Right atrium auricular region (tissue), 2 donors: ENCODE measurements around the gene RPS25. TPM values are rescaled to one million over a fixed set of nuclear protein-coding genes. Genes with fewer than 3 reads are reported as not detected.
"Not testable (repeated sequence)": the region's sequence is repeated elsewhere in the genome, so short reads cannot be mapped to it uniquely, and the experiment has no call there.

Source experiments
- DNase-seq: peaks from one replicate; pipeline ENCODE4 v3.0.0-alpha.2; 2019; ENCODE audit warnings: low spot score
- H3K27ac ChIP-seq, 2 donors: fragments of 200-600 bp; sonication (generic); 1 replicate in 1 of 2; 2 replicates in 1 of 2; pipeline ENCODE4 v1.5.1; 2016 to 2019
- H3K27me3 ChIP-seq, 2 donors: fragments of 200-600 bp; sonication (generic); one replicate each; pipeline versions ENCODE4 v1.5.1 to v1.6.0; 2017 to 2019
- H3K36me3 ChIP-seq: fragments of 200-600 bp; sonication (generic); one replicate; pipeline ENCODE4 v1.5.1; 2016
- H3K4me1 ChIP-seq, 2 donors: fragments of 200-600 bp; sonication (generic); one replicate each; pipeline versions ENCODE4 v1.5.1 to v1.6.0; 2017 to 2019
- H3K4me3 ChIP-seq, 2 donors: fragments of 200-600 bp; sonication (generic); 1 replicate in 1 of 2; 2 replicates in 1 of 2; pipeline ENCODE4 v1.5.1; 2017 to 2019; ENCODE audit warnings: mild to moderate bottlenecking in 1 of 2, moderate library complexity in 1 of 2
- H3K9me3 ChIP-seq, 2 donors: fragments of 200-600 bp; sonication (generic); one replicate each; pipeline ENCODE4 v1.5.1; 2019
- CTCF ChIP-seq, 2 donors: fragments of 200-600 bp; sonication (generic); IDR thresholded peaks; one replicate each; pipeline ENCODE4 v1.5.1; 2019; ENCODE audit warnings: antibody characterized with exemption in 2 of 2
- microRNA-seq, 2 donors: library from miRNA; unstranded; fragments of <30 nt; microRNA quantifications; one replicate each; pipeline ENCODE4, GENCODE V29; 2016 to 2017; ENCODE audit warnings: borderline number of aligned reads in 2 of 2, borderline replicate concordance in 1 of 2
- total RNA-seq, 2 donors: library from RNA; depleted of rRNA; stranded (reverse); fragments of >200 nt; gene quantifications; one replicate each; pipeline ENCODE4 v1.1.0, GENCODE V29; 2016

RPS25 gene
- total RNA-seq, 2 donors from 2014 or later = 812 to 1,966 TPM

- Histone ChIP-seq H3K27ac (no peak overlapping the region), H3K4me3 (no peak overlapping the region), H3K36me3 (no peaks in the 10 kb centered on the region), H3K4me1 (no peaks in the 10 kb centered on the region), H3K27me3 (no peaks in the 10 kb centered on the region), H3K9me3 (no peaks in the 10 kb centered on the region)
- no peak for DNase-seq
- no peak for TF ChIP-seq CTCF (IDR thresholded peaks at IDR 0.05)
Measured at GRCh38 chr11:118973985-118974384, 44.2 kb downstream of the RPS25 start.

- TF ChIP-seq CTCF (IDR thresholded peaks at IDR 0.05) = no peak
- no peaks in the 10 kb centered on the region for H3K27me3 ChIP-seq
- no peak for DNase-seq
- no peaks in the 10 kb centered on the region for H3K36me3 ChIP-seq
- H3K9me3 ChIP-seq = no peaks in the 10 kb centered on the region
- no peak within 1 kb of the TSS for H3K4me3 ChIP-seq
- H3K4me1 ChIP-seq = no peaks in the 10 kb centered on the region
- no peak within 1 kb of the TSS for H3K27ac ChIP-seq
Measured at GRCh38 chr11:118971646-118972045, 46.5 kb downstream of the RPS25 start, which contains the start of gene FOXR1. TSS of gene FOXR1 (plus strand) at chr11:118971761. CDS start at chr11:118971932, 171 bp downstream.

GRCh38 chr11:118969508-118969907, 48.6 kb downstream of the RPS25 start:
- H3K9me3 ChIP-seq, H3K4me3 ChIP-seq, H3K27ac ChIP-seq, H3K36me3 ChIP-seq, H3K27me3 ChIP-seq, H3K4me1 ChIP-seq, DNase-seq: not testable (repeated sequence)

Small RNAs within 50 kb of the gene (microRNA-seq; reads per million reads assigned to microRNA genes)
- gene MIR3656 = 0 to 0.71 reads per million in 2 donors

Other genes starting within 250 kb of the RPS25 start
- 100 to 1,000 TPM in 1 of 2 donors, 10 to 100 TPM in 1; 71.9 to 124 TPM for gene DDX6, start 227.2 kb downstream of the RPS25 start, total RNA-seq
- under 1 TPM in 1 of 2 donors, not detected in 1; 0.16 TPM for gene CXCR5, start 134.5 kb downstream of the RPS25 start, total RNA-seq
- 10 to 100 TPM; 17.5 to 43.7 TPM for gene BCL9L, start 92.4 kb downstream of the RPS25 start, total RNA-seq
- not detected for gene UPK2, start 62.0 kb downstream of the RPS25 start, total RNA-seq
- gene FOXR1, start 46.6 kb downstream of the RPS25 start, total RNA-seq = not detected
- 10 to 100 TPM in 1 of 2 donors, 1 to 10 TPM in 1; 8.7 to 11.9 TPM for gene CENATAC, start 20.2 kb downstream of the RPS25 start, total RNA-seq
- 10 to 100 TPM; 26.1 to 37.2 TPM for gene TRAPPC4, start 423 bp upstream of the RPS25 start, total RNA-seq
- 10 to 100 TPM in 1 of 2 donors, 1 to 10 TPM in 1; 8.2 to 11.1 TPM for gene SLC37A4, start 12.5 kb upstream of the RPS25 start, total RNA-seq
- 10 to 100 TPM; 56.8 to 69.7 TPM for gene HYOU1, start 38.9 kb upstream of the RPS25 start, total RNA-seq
- 10 to 100 TPM; 22.0 to 23.7 TPM for gene VPS11, start 49.5 kb upstream of the RPS25 start, total RNA-seq
- 10 to 100 TPM in 1 of 2 donors, 1 to 10 TPM in 1; 4.9 to 13.3 TPM for gene HMBS, start 66.5 kb upstream of the RPS25 start, total RNA-seq
- 10 to 100 TPM; 15.8 to 18.6 TPM for gene DPAGT1, start 83.5 kb upstream of the RPS25 start, total RNA-seq
- 10 to 100 TPM; 10.0 to 14.2 TPM for gene C2CD2L, start 89.0 kb upstream of the RPS25 start, total RNA-seq
- gene HINFP, start 103.2 kb upstream of the RPS25 start, total RNA-seq = 10 to 100 TPM; 11.2 to 18.1 TPM
- gene ABCG4, start 130.7 kb upstream of the RPS25 start, total RNA-seq = 1 to 10 TPM; 1.4 to 1.8 TPM
- gene NLRX1, start 150.4 kb upstream of the RPS25 start, total RNA-seq = 10 to 100 TPM; 16.9 to 24.3 TPM
- 1 to 10 TPM; 1.7 to 5.6 TPM for gene NHERF4, start 167.1 kb upstream of the RPS25 start, total RNA-seq
- 10 to 100 TPM in 1 of 2 donors, 1 to 10 TPM in 1; 8.5 to 14.5 TPM for gene CBL, start 188.0 kb upstream of the RPS25 start, total RNA-seq